Measurements from ENCODE around the gene TAGAP. TPM values are rescaled to one million over a fixed set of nuclear protein-coding genes. Genes with fewer than 3 reads are reported as not detected.
A peak's percentile ranks its signal among the peaks of the same experiment; 100 is the strongest.

Gene TAGAP
- total RNA-seq, 1 experiment from 2014 or later = 4.7 TPM

- Histone ChIP-seq H3K4me3 (no peak overlapping the region), H3K27ac (no peak overlapping the region), H3K27me3 (no peaks in the 10 kb centered on the region), H3K9me3 (replicated peaks) (no peaks in the 10 kb centered on the region), H3K4me1 (peaks cover 10% of the 10 kb centered on the region), H3K36me3 (peaks cover 3% of the 10 kb centered on the region; the same call in 1 of the 2 replicates)
- DNase-seq = no peak
Measured at GRCh38 chr6:159080217-159080976, 35.6 kb upstream of the TAGAP start.

- Histone ChIP-seq H3K27me3 (no peaks in the 10 kb centered on the region), H3K27ac (no peak overlapping the region)
- no peak for DNase-seq
Measured at GRCh38 chr6:159079367-159079766, 34.6 kb upstream of the TAGAP start.

GRCh38 chr6:159077123-159077522 is 32.3 kb upstream of the TAGAP start:
- Histone ChIP-seq H3K4me3 (no peak overlapping the region), H3K4me1 (peaks cover 9% of the 10 kb centered on the region), H3K9me3 (replicated peaks) (no peaks in the 10 kb centered on the region), H3K27ac (no peak overlapping the region), H3K27me3 (no peaks in the 10 kb centered on the region), H3K36me3 (no peaks in the 10 kb centered on the region)
- peak; percentile 22 to 33 for DNase-seq

More at GRCh38 chr6:159079367-159079766, 34.6 kb upstream of the TAGAP start:
- Histone ChIP-seq H3K9me3 (replicated peaks) (no peaks in the 10 kb centered on the region), H3K4me3 (no peak overlapping the region), H3K4me1 (peaks cover 12% of the 10 kb centered on the region), H3K36me3 (no peaks in the 10 kb centered on the region)

- no peak overlapping the region for H3K4me3 ChIP-seq
- no peak overlapping the region for H3K27ac ChIP-seq
- no peaks in the 10 kb centered on the region for H3K27me3 ChIP-seq
- H3K9me3 ChIP-seq (replicated peaks) = no peaks in the 10 kb centered on the region
- peaks cover 9% of the 10 kb centered on the region for H3K4me1 ChIP-seq
- H3K36me3 ChIP-seq = no peaks in the 10 kb centered on the region
- DNase-seq = peak; percentile 64 to 68
Measured at GRCh38 chr6:159075506-159076228, 30.9 kb upstream of the TAGAP start.

- Histone ChIP-seq H3K36me3 (no peaks in the 10 kb centered on the region), H3K27me3 (no peaks in the 10 kb centered on the region), H3K4me3 (no peak overlapping the region), H3K4me1 (peaks cover 9% of the 10 kb centered on the region), H3K9me3 (replicated peaks) (no peaks in the 10 kb centered on the region), H3K27ac (no peak overlapping the region)
- peak in 1 of 2 experiments; percentile 45 for DNase-seq
Measured at GRCh38 chr6:159074876-159075275, 30.1 kb upstream of the TAGAP start.

- peak; percentile 65 to 86 for DNase-seq
- Histone ChIP-seq H3K27me3 (no peaks in the 10 kb centered on the region), H3K4me1 (peaks cover 9% of the 10 kb centered on the region), H3K27ac (peak overlapping the region; percentile 8; the same call in 1 of the 2 replicates), H3K4me3 (peak overlapping the region; percentile 57), H3K9me3 (replicated peaks) (no peaks in the 10 kb centered on the region), H3K36me3 (no peaks in the 10 kb centered on the region)
Measured at GRCh38 chr6:159074120-159074684, 29.4 kb upstream of the TAGAP start.

GRCh38 chr6:159071843-159072769 is 27.3 kb upstream of the TAGAP start:
- Histone ChIP-seq H3K27ac (no peak overlapping the region), H3K9me3 (replicated peaks) (no peaks in the 10 kb centered on the region), H3K36me3 (no peaks in the 10 kb centered on the region), H3K4me3 (no peak overlapping the region), H3K4me1 (peaks cover 9% of the 10 kb centered on the region), H3K27me3 (no peaks in the 10 kb centered on the region)
- no peak for DNase-seq

GRCh38 chr6:159068904-159069578 is 24.2 kb upstream of the TAGAP start:
- no peak overlapping the region for H3K4me3 ChIP-seq
- H3K27ac ChIP-seq = no peak overlapping the region
- no peaks in the 10 kb centered on the region for H3K27me3 ChIP-seq
- no peaks in the 10 kb centered on the region for H3K36me3 ChIP-seq
- DNase-seq = no peak
- H3K9me3 ChIP-seq (replicated peaks) = no peaks in the 10 kb centered on the region
- no peaks in the 10 kb centered on the region for H3K4me1 ChIP-seq

- no peak for DNase-seq
- no peaks in the 10 kb centered on the region; the same call in 1 of the 2 replicates for H3K27me3 ChIP-seq
Measured at GRCh38 chr6:159067334-159067733, 22.5 kb upstream of the TAGAP start.

GRCh38 chr6:159066483-159066882 is 21.7 kb upstream of the TAGAP start:
- Histone ChIP-seq H3K4me3 (no peak overlapping the region), H3K4me1 (no peaks in the 10 kb centered on the region), H3K27me3 (no peaks in the 10 kb centered on the region; the same call in 1 of the 2 replicates), H3K36me3 (no peaks in the 10 kb centered on the region), H3K27ac (no peak overlapping the region), H3K9me3 (replicated peaks) (no peaks in the 10 kb centered on the region)
- no peak for DNase-seq

More at GRCh38 chr6:159067334-159067733, 22.5 kb upstream of the TAGAP start:
- H3K27ac ChIP-seq = no peak overlapping the region
- H3K9me3 ChIP-seq (replicated peaks) = no peaks in the 10 kb centered on the region
- no peaks in the 10 kb centered on the region for H3K4me1 ChIP-seq
- no peaks in the 10 kb centered on the region for H3K36me3 ChIP-seq
- no peak overlapping the region for H3K4me3 ChIP-seq

- no peaks in the 10 kb centered on the region for H3K36me3 ChIP-seq
- DNase-seq = no peak
- no peak overlapping the region for H3K4me3 ChIP-seq
- H3K27me3 ChIP-seq = no peaks in the 10 kb centered on the region; the same call in 1 of the 2 replicates
- H3K9me3 ChIP-seq (replicated peaks) = no peaks in the 10 kb centered on the region
- H3K27ac ChIP-seq = no peak overlapping the region
- H3K4me1 ChIP-seq = no peaks in the 10 kb centered on the region
Measured at GRCh38 chr6:159065759-159066329, 21.1 kb upstream of the TAGAP start.

- no peak for DNase-seq
Measured at GRCh38 chr6:159065091-159065490, 20.3 kb upstream of the TAGAP start.

GRCh38 chr6:159064477-159064876 is 19.7 kb upstream of the TAGAP start:
- no peaks in the 10 kb centered on the region; the same call in 1 of the 2 replicates for H3K27me3 ChIP-seq
- DNase-seq = no peak
- H3K4me1 ChIP-seq = no peaks in the 10 kb centered on the region
- no peak overlapping the region for H3K27ac ChIP-seq
- H3K9me3 ChIP-seq (replicated peaks) = no peaks in the 10 kb centered on the region
- H3K36me3 ChIP-seq = no peaks in the 10 kb centered on the region
- H3K4me3 ChIP-seq = no peak overlapping the region

More at GRCh38 chr6:159065091-159065490, 20.3 kb upstream of the TAGAP start:
- no peak overlapping the region for H3K27ac ChIP-seq
- H3K9me3 ChIP-seq (replicated peaks) = no peaks in the 10 kb centered on the region
- no peaks in the 10 kb centered on the region for H3K4me1 ChIP-seq
- H3K36me3 ChIP-seq = no peaks in the 10 kb centered on the region
- H3K27me3 ChIP-seq = no peaks in the 10 kb centered on the region; the same call in 1 of the 2 replicates
- H3K4me3 ChIP-seq = no peak overlapping the region
